HuH-7 (cell line): ENCODE data around the gene CCDC174.

Experiments used
- DNase-seq: peaks from one replicate; pipeline ENCODE4 v3.0.0; 2011; ENCODE audit warnings: low spot score

Gene CCDC174

GRCh38 chr3:14703791-14704190, 52.2 kb downstream of the CCDC174 start:
- no peak for DNase-seq

- DNase-seq, result no peak
Measured at GRCh38 chr3:14706096-14706495, 54.5 kb downstream of the CCDC174 start.

- DNase-seq, result no peak
Measured at GRCh38 chr3:14716591-14716990, 65.0 kb downstream of the CCDC174 start.

GRCh38 chr3:14717307-14717706, 65.7 kb downstream of the CCDC174 start:
- no peak for DNase-seq

GRCh38 chr3:14718539-14718938, 67.0 kb downstream of the CCDC174 start:
- DNase-seq, result no peak

- no peak for DNase-seq
Measured at GRCh38 chr3:14719006-14719405, 67.4 kb downstream of the CCDC174 start.

GRCh38 chr3:14721126-14721864, 69.7 kb downstream of the CCDC174 start:
- no peak for DNase-seq
